Measurements from ENCODE around the gene GRM5. TPM values are rescaled to one million over a fixed set of nuclear protein-coding genes. Genes with fewer than 3 reads are reported as not detected.

Gene GRM5
- total RNA-seq, 1 donor from 2014 or later, result not detected

DNA sequence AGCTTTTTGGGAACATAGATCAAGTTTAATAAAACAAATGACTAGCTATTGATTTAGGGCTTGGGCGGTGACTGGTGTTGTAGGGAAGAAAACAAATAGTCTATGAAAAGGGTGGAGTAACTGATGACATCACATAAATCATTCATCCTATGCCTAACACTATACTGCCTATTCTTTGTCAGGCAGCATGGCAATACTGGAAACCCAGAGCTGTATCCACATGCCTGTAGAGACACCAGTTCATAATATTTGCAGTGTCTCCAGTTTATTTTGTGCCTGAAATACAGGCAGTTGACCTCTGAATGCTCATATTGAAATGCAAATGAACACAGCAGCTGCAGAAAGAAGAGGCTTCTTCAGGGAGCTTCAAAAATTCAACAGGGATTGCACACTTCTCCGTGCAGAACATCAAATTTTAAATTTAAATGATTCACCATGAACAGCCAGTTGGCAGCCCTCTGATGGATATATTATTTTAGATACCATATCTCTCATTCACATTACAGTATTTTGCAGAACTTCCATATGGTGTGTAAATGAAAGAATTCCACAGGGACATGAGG, 445.1 kb downstream of the GRM5 start:
- DNase-seq (ENCODE audit: low read depth), result no peak

DNA sequence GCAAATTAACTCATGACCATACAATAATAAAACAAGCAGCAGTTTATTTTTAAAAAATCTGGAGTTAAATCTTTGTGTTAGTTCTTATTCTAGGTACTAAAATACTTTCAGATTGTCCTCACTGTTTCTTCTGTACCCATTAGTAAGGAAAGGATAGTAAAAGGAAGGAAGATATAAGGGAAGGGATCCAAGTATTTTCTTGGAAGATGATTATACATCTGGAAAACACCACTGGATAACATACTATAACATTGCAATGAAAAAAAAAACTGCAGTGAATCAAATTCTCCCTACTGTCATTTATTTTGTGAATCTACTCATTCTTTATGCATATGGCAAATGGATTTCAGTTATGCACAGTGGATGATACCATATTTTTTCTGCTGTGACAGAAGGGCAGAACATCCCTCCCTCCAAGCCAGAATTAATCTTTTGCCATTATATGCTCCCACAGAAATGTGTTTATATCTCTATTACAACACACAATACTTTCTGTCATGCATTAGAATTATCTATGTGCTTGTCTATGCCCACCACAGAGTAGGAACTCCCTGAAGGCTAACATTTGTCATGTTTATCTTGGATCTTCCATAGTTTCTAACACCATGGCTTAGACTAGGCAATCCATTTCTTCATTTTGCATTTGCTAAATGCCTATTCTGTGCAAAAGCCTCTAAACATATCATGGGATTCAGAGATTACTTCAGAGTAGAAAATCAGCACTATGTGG, 446.0 kb downstream of the GRM5 start:
- DNase-seq (ENCODE audit: low read depth), result no peak

DNA sequence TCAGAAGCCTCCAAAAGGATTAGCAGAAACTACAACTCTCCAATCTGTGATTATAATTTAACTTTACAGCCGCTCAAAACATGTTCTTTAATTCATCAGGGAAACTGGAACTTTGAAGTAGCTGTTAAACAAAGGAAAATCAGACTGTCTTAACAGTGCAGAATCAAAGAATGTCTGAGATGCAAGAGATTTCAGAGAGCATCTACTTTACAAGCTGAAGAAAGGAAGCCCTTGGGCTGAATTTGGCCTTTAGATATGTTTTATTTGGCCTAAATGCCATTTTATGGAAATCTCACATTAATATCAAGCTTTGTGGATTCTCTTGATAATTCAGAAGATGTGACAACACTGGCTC, 446.7 kb downstream of the GRM5 start:
- no peak for DNase-seq (ENCODE audit: low read depth)

DNA sequence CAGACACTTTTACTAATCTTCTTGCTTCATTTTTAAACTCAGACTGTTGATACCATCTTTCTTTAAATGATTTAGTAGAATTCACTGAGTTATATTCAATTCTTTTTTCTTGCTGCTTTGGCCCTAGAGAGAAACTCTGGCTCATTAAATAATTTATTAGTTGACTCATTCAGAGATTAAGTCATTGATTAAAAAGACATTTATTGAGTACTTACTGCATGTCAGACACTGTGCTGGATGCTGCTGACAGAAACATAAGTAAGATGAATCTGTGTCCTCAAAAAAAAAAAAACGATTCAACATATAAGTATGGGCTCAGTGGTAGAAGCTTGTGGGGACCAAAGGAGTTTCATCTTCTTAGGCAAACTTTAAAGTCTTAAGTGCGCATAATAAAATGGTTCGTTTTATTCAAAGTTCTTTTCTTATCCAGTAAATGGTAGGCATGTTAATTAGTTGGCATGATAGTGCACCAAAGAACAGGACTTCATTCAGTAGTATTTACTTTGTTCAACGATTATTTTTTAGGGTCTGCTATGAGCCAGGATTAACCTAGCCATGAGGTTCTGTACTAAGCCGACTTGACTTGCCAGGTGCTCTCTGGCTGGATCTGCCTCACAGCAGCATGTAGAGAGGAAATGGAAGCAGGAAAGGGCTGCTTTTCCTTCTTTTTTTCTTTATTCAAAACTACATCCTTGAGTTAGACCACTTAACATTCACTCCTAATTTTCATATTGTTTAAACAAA, 447.3 kb downstream of the GRM5 start:
- no peak for DNase-seq (ENCODE audit: low read depth)

DNA sequence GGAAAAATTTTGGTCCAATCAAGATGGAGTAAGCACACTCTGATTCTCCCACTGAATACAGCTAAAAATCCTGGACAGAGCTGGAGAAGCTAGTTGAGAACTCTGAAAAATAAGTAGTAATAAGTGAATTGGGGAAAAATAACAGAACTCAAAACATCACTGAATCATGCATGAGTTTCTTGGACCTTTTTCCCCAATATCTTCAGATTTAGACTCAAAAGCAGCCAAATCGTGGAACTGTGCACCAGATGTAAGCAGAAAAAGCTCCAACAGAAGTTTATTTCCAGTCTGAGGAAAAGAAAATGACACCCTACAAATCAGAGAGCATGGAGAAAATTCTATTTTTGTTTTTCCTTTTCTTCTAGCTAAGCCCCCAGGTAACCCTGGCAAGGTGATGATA, 448.6 kb downstream of the GRM5 start:
- no peak for DNase-seq (ENCODE audit: low read depth)

DNA sequence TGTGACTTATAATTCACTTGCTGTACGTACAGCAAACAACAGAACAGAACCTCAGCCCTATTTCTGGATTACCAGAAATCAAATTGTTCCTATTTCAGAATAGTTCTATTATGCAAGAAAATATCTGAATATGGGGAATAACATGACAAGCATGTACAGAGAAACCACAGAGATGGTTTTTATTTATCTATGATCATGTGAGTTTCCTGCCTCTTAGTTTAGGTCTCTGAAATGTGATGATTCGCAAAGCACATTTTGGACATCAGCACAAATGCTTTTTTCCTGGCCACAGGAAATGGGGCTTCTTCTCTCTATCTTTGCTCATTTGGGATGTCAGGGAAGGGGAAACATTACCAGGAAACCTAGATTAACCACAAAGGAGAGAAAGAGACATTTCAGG, 461.5 kb downstream of the GRM5 start:
- peak; percentile 14 for DNase-seq (ENCODE audit: low read depth)

DNA sequence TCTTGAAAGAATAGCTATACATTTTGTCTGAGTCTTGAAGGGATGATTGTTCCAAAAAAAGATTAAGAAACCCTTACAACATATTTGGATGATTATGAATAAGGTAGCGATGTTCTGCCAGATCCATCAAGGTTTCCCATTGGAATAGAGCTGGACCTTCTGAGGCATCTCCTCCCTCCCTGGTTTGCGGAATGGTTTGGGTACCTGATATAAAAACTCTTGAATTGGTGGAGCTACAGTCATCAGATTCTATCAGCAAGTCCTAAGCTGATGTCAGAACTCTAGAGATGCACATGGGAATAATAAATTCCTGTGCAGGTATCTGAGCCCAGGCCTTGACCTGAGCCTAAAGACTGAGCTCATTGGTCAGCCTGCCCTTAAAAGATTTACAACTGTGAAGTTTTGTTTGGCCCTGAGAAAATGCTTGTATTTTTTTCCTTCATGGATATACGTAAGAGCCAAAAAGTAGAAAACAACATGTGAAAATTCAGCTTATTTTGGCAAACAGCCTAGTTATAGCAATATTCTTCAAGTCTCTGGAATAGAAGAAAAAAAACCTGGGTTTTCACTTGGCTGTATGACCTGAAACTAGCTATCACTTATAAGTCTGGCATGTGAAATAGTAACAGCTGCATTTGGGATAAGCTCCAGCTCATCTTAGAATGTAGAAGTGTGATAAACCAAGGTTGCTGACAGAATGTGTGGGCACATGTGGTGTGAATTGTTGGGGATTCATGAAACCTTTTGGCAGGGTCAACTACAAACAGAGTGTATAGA, 462.5 kb downstream of the GRM5 start:
- peak; percentile 60 for DNase-seq (ENCODE audit: low read depth)

DNA sequence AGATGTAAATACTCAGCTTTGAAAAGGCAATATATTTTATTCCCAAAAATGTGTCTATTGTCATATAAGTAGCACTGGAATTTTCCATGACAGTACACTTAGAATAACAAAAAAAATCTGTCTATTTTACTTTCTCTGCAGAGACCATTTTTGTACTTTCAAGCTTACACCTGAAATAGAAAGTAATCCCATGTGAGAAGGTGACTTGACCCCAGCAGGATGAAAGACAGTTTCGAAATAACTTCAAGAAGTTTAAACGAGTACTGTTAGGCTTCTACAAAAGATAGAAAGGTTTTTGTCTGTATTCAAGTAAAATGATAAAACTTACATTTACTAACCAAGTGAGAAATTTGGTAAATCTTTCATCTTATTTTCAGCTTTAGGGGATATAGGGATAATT, 468.4 kb downstream of the GRM5 start:
- no peak for DNase-seq (ENCODE audit: low read depth)

DNA sequence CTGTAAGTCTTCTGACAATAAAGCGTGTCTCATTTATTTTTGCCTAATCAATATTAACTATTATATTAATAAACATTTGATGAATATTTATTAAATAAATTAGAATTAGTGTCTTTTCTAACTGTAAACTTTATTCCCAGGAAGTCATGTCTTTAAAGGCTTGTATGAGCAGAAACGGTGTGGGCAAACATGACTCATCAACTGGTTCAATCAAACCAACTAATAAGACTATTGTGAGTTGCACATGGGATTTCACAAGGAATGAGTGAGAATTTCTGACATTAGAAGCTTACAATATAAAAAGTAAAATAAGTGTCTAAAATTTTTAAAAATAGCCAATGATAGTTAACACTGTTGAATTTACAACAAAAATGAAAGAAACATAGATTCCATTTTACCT, 469.0 kb downstream of the GRM5 start:
- DNase-seq (ENCODE audit: low read depth), result no peak

DNA sequence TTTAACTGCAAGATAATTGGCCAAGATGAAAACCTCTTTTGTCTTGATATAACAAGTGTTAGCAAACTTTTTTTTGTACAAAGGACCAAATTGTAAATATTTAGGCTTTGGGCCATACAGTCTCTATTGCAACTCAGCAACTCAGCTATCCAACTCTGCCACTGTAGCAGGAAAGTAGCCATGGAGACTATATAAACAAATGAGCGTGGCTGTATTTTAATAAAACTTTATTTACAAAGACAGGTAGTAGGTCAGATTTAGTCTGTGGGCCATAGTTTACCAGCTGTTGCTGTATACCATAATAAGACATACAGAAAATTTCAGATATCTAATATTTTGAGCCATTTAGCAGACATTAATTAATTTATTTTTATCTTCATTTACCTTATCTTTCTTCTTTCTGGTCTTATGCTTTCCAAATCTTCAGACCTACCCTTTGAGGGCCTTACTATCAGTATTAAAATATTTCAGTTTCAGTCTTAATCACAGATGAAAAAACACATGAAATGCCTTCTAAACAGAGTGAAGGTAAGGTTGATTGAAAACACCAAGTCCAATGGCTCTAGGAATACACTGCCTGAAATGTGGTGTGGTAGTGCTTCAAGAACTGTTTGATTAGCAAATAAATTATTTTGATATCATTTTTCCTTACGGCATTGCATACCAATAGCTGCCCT, 471.4 kb downstream of the GRM5 start:
- DNase-seq (ENCODE audit: low read depth), result no peak

DNA sequence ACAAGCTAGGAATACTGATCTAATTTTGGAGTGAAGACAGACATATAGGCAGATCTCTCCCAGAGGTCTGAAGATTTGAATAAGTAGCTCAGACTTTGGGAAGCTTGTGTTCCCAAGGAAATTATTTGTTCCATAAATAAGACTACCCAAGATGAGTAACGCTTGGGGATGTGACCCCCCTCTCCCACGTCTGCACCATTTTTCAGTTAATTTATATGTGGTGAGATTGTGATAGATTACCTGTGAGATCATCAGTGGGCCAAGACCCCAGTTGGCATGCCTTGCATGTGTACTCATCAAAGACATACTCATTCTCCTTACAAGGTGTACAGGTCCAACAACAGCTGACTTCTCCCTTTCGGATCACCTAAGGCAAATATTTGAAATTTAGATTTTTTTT, 475.4 kb downstream of the GRM5 start:
- no peak for DNase-seq (ENCODE audit: low read depth)

DNA sequence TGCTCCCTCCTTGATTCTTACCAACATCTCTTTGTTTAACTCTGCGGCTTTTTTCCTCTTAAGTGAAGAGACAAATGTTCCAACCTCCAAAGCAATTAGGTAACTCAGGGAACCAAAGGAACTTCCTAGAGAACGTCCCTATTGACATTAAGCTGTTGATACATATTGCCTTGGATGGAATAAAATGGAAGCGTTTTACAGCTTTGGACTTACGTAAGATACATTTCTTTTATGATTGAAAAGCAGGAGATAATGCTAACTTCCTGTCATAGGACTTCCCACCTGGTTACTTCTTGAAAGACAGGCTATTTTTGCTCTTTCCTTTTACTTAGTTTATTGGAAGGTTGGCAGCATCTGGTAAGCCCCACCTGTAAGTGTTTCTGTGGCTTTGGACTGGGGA, 482.5 kb downstream of the GRM5 start:
- DNase-seq (ENCODE audit: low read depth), result no peak

DNA sequence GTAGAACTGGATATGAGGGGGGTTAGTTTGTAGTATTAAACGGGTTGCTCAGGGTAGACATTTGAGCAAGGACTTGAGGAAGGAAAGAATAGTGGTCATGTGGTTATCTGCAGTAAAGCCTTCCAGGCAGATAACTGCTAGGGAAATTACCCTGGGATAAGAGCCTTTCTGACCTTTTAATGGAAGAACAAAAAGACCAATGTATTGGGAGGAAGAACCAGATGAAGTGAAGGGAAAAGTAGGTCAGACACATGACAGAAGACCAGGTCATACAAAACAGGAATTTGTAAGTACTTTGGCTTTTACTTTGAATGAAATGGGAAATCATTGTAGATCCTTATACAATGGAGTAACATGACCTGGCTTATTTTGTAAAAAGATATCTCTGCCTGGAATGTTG, 486.3 kb downstream of the GRM5 start:
- no peak for DNase-seq (ENCODE audit: low read depth)

DNA sequence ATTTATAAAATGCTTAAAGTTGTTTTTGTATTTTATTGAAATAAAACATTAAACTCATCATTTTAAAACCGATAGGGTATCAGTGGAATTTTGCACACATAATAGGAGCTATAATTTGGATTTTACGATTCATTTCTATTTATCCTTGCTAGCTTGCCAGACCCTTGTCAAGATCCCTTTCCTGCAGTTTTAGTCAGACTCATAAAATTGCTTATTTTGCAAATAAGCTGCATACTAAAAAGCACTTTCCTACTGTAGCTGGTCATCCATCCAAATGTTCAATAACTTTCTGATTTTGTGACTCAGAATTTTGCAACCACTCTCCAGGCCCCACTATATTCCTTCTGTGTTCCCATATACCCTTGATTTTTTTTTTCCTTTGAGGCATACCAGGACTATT, 489.0 kb downstream of the GRM5 start:
- no peak for DNase-seq (ENCODE audit: low read depth)

DNA sequence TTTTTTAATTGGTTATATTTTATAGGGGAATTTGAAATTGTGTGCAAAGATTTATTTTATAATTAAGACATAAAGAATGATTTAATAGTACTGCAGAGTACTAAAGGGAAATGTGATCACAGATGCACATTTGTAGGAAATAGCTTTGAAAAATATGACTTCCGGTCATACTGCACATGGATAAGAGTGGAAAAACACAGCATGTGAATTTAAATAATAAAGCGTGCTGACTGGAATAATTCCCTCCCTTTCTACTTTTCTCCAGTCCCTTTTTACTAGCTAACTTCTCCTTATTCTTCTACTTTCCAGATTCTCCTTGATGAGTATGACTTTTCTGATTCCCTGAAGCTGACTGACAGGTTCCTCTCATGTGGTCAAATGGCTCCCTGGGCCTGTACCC, 489.9 kb downstream of the GRM5 start:
- no peak for DNase-seq (ENCODE audit: low read depth)

DNA sequence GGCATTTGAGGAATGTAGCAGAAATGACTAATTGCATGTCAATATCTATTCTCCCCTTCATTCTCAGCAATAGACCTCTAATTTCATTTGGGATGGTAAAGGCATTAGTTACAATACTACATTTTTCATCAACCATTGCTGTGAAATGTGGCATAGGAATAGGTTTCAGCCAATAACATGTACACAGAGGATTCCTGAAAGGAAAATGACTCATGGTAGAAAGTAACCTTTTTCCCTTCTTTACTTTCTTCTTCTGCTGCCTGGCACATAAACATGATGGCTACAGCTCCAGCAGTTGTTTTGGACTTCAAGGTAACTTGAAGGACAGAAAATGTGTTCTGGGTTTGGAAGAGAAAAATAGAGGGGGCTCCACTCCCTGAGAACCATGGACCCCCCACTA, 496.4 kb downstream of the GRM5 start:
- DNase-seq (ENCODE audit: low read depth), result no peak

DNA sequence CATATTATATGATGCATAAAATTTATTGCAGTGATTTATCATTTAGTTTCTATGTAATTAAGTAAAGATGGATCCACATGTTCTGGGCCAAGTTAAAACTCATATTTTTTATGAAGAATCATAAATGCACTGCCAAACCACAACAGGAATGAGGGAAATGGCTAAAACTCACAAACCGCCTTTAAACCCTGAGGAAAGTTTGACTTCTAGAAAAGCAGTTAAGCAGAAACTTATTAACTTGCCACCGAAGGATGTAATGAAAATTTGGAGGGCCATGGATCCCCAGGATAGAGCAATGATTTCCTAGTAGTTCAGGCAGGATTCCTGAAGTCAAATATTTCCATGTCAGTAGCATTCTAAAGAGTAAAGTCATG, 510.0 kb downstream of the GRM5 start:
- DNase-seq (ENCODE audit: low read depth), result peak; percentile 10

DNA sequence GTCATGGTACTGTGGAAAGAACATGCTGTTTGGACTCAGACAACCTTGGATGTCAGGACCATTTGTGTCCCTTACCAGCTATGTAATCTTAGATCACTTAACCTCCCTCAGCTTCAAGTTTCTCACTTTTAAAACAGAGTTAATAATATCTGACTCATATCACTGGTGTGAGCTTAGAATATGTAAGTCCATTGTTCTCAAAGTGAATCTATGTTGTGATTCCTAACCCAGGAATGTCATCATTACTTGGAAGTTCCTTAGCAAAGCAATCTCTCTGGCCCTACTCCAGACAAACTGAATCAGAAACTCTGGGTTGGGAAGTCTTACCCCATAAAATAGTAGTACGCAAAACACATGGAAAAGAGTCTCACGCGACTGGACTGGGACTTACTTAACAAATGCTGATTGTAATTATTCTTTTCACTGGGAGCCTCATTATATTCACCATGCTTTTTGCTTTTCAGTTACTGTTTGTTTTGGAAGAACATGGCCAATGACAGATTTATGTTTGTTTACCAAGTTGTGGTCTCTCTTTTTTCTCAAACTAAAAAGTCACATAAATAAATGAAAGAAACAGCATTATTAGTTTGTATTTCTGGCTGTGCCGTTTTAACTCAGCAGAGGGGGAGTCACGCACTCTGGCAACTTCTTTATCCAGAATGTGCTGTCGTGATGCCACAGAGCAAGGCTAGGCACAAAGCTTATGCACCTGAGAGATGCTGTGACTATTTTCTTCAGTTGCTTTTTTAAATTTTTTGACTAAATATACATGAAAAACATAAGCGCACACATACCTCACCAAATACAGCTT, 510.6 kb downstream of the GRM5 start:
- DNase-seq (ENCODE audit: low read depth), result peak; percentile 84

DNA sequence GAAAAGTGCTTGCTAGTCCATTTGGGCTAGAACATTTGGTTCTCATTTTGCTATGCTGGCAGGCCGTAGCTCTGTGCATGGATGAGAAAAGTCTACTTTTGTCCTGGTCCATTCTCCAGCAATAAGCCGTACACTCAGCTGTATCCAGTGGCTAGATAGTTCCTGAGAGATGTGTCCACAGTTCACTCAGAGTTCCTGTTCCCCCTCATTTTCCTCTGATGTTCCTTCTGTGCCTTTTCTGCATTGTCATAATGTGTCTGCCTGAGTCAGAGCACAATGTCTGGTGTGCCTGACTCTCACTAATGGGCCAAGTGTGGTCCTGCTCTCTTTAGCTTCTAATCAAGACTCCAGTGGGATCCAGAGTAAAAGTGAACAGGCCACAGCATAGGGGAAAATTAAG, 512.6 kb downstream of the GRM5 start:
- no peak for DNase-seq (ENCODE audit: low read depth)

DNA sequence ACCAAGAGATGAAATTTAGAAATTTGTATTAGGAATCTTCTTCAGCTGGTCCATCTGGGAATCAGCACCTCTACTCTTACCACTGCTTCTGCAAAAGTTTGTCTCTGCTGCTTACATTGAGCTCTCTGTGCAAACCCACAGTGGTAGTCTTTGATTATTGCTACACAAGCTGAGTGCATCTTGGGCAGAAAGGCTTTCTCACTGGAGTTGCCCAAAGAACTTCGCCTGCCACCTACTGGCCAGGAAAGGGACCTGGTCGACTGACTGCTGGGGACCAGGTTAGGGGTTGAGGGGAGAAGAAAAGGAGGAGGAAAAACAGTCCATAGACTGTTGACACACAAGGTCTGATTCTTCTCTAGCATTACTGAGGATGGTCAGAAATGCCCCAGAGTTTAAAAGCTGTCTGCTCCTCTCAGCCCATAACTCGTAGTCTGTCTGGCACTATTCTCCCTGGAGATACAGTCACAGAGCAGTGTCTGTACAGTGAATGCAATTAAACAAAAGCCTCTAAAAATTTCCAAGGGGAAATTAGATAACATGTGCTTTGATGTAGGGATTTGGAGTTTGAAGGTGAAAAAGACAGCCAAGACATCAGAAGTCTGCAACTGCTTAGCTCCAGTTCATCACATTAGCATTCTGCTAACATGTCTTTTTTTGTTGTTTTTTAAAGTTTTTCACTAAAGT, 513.3 kb downstream of the GRM5 start:
- peak; percentile 33 for DNase-seq (ENCODE audit: low read depth)
